Astrocyte (in vitro differentiated cells and primary cell): Measurements from ENCODE around the gene GYG2. TPM values are rescaled to one million over a fixed set of nuclear protein-coding genes. Genes with fewer than 3 reads are reported as not detected.

Source experiments
- DNase-seq: peaks from one replicate; pipeline ENCODE4 v3.0.0-alpha.2; 2010; ENCODE audit warnings: low read depth
- FAIRE-seq: peaks from 2 replicates; lab custom pipeline; 2011; peaks lifted over from hg19 to GRCh38; lab: Jason Lieb, UNC
- H2AFZ ChIP-seq: 2 replicates; pipeline ENCODE4 v1.6.0; 2012; ENCODE audit warnings: low read depth, low read length, inconsistent platforms
- H3K27ac ChIP-seq: 2 replicates; pipeline ENCODE4 v1.5.1; 2011; ENCODE audit warnings: low read depth, low read length, inconsistent platforms
- H3K27me3 ChIP-seq: 2 replicates; pipeline ENCODE4 v1.6.0; 2011; ENCODE audit warnings: low read length, inconsistent platforms; ENCODE audit not compliant: insufficient read depth
- H3K36me3 ChIP-seq: 2 replicates; pipeline ENCODE4 v1.5.1; 2011; ENCODE audit warnings: low read length, inconsistent platforms; ENCODE audit not compliant: insufficient read depth
- H3K4me1 ChIP-seq: 2 replicates; pipeline ENCODE4 v1.5.1; 2011; ENCODE audit warnings: low read length, inconsistent platforms; ENCODE audit not compliant: insufficient read depth
- H3K4me2 ChIP-seq: 2 replicates; pipeline ENCODE4 v1.6.0; 2012; ENCODE audit warnings: low read length, inconsistent platforms
- H3K4me3 ChIP-seq: 2 replicates; pipeline ENCODE4 v1.5.1; 2011; ENCODE audit warnings: low read depth, mild to moderate bottlenecking, low read length, inconsistent platforms; ENCODE audit not compliant: insufficient read depth
- H3K79me2 ChIP-seq: 2 replicates; pipeline ENCODE4 v1.6.0; 2012; ENCODE audit warnings: mild to moderate bottlenecking, low read length, inconsistent platforms; ENCODE audit not compliant: insufficient read depth
- H3K9ac ChIP-seq: 2 replicates; pipeline ENCODE4 v1.6.0; 2012; ENCODE audit warnings: mild to moderate bottlenecking, low read length, inconsistent platforms
- H3K9me3 ChIP-seq: 2 replicates; pipeline ENCODE4 v1.5.1; 2012; ENCODE audit warnings: low read depth, mild to moderate bottlenecking, low read length, inconsistent platforms; ENCODE audit not compliant: insufficient read depth
- H4K20me1 ChIP-seq: 2 replicates; pipeline ENCODE4 v1.6.0; 2012; ENCODE audit warnings: low read length, inconsistent platforms; ENCODE audit not compliant: insufficient read depth
- H3K27ac Mint-ChIP-seq: one replicate; pipeline ENCODE4 v1.8.0; 2021; ENCODE audit warnings: mild to moderate bottlenecking, mixed read lengths; ENCODE audit not compliant: unreplicated experiment
- H3K27me3 Mint-ChIP-seq: one replicate; pipeline ENCODE4 v1.8.0; 2021; ENCODE audit warnings: low read depth, mixed read lengths; ENCODE audit not compliant: unreplicated experiment
- H3K36me3 Mint-ChIP-seq: one replicate; pipeline ENCODE4 v1.8.0; 2021; ENCODE audit warnings: low read depth, mixed read lengths; ENCODE audit not compliant: unreplicated experiment
- H3K4me1 Mint-ChIP-seq: one replicate; pipeline ENCODE4 v1.8.0; 2021; ENCODE audit warnings: low read depth, mixed read lengths; ENCODE audit not compliant: unreplicated experiment
- H3K4me3 Mint-ChIP-seq: one replicate; pipeline ENCODE4 v1.8.0; 2021; ENCODE audit warnings: mild to moderate bottlenecking, moderate library complexity, mixed read lengths; ENCODE audit not compliant: unreplicated experiment
- H3K9me3 Mint-ChIP-seq: one replicate; pipeline ENCODE4 v1.8.0; 2021; ENCODE audit warnings: mild to moderate bottlenecking, mixed read lengths; ENCODE audit not compliant: unreplicated experiment
- EZH2 ChIP-seq: IDR thresholded peaks from 2 replicates; pipeline ENCODE4 v1.6.1; 2012; ENCODE audit warnings: mild to moderate bottlenecking, low read length, inconsistent platforms; ENCODE audit not compliant: insufficient read depth
- total RNA-seq: library from RNA; stranded (reverse); gene quantifications from 2 replicates; pipeline ENCODE4 v1.2.1, GENCODE V29; 2021
- TF ChIP-seq, protein P1 (sequence below): IDR thresholded peaks from 2 replicates; pipeline ENCODE4 v1.5.1; 2011; ENCODE audit warnings: low read depth, mild to moderate bottlenecking, inconsistent platforms, low read length, moderate library complexity; ENCODE audit not compliant: insufficient read depth

Gene GYG2
- total RNA-seq, 1 donor from 2014 or later = 15.5 TPM

DNA sequence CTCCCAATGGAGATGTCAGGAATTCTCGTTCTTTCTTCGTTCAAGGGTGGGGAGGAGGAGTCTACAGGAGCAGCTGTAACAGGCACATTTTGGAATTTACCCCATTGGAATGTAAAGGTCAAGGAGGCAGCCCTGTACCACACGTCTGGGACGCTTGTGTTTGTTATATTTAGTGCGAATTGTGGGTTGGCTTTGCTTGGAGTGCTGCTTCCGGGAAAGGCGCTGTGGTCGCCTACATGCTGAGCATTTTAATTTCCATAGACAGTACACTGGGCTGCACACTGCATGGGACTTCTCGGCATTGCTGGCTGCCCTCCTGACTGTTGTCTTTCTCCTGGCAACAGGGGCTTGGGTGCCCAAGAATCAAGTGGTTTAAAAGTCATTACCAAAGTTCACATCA lies 12.8 kb downstream of the GYG2 start:
- peaks cover 11% of the 10 kb centered on the region for H3K4me1 Mint-ChIP-seq
- TF ChIP-seq EZH2 = no peak
- TF ChIP-seq, protein P1, sequence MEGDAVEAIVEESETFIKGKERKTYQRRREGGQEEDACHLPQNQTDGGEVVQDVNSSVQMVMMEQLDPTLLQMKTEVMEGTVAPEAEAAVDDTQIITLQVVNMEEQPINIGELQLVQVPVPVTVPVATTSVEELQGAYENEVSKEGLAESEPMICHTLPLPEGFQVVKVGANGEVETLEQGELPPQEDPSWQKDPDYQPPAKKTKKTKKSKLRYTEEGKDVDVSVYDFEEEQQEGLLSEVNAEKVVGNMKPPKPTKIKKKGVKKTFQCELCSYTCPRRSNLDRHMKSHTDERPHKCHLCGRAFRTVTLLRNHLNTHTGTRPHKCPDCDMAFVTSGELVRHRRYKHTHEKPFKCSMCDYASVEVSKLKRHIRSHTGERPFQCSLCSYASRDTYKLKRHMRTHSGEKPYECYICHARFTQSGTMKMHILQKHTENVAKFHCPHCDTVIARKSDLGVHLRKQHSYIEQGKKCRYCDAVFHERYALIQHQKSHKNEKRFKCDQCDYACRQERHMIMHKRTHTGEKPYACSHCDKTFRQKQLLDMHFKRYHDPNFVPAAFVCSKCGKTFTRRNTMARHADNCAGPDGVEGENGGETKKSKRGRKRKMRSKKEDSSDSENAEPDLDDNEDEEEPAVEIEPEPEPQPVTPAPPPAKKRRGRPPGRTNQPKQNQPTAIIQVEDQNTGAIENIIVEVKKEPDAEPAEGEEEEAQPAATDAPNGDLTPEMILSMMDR = no peak
- H3K27me3 Mint-ChIP-seq = no peaks in the 10 kb centered on the region
- H3K36me3 Mint-ChIP-seq = peaks cover 4% of the 10 kb centered on the region
- peak; percentile 64 for DNase-seq
- Histone ChIP-seq H3K4me3 (no peak overlapping the region), H4K20me1 (no peaks in the 10 kb centered on the region), H3K9me3 (no peaks in the 10 kb centered on the region), H3K27ac (no peak overlapping the region), H3K4me1 (no peaks in the 10 kb centered on the region), H3K36me3 (no peaks in the 10 kb centered on the region), H3K79me2 (no peaks in the 10 kb centered on the region), H2AFZ (no peak overlapping the region), H3K9ac (no peak overlapping the region), H3K27me3 (no peaks in the 10 kb centered on the region), H3K4me2 (no peak overlapping the region)
- no peak overlapping the region for H3K4me3 Mint-ChIP-seq
- peak; percentile 47 for FAIRE-seq
- H3K27ac Mint-ChIP-seq = peak overlapping the region; percentile 47
- H3K9me3 Mint-ChIP-seq = no peaks in the 10 kb centered on the region

DNA sequence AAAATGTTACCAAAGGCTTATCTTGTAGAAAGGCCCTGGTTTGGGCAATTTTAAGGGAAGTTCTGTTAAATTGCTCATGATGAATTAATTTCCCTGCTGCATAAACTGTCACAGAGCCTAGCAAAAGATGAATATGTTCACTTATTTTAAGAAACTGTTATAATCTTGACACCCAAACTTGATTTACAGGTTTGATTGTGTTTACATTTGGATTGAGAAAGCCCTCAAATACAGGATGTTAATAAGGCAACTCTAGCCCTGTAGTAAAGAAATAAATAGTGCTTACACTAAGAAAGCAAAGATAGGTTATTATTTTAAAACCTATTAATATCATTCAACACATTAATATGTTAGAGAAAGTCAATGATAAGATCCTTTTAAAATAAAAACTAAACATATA lies 18.3 kb downstream of the GYG2 start:
- peak; percentile 76 for FAIRE-seq
- Mint-ChIP-seq H3K27ac (no peak overlapping the region), H3K36me3 (peaks cover 2% of the 10 kb centered on the region), H3K4me3 (no peak overlapping the region), H3K27me3 (no peaks in the 10 kb centered on the region), H3K4me1 (peaks cover 19% of the 10 kb centered on the region), H3K9me3 (no peaks in the 10 kb centered on the region)
- no peak overlapping the region for H3K9ac ChIP-seq
- TF ChIP-seq, protein P1 = no peak
- TF ChIP-seq EZH2 = no peak
- H2AFZ ChIP-seq = no peak overlapping the region
- H3K4me2 ChIP-seq = no peak overlapping the region
- no peaks in the 10 kb centered on the region for H4K20me1 ChIP-seq
- H3K79me2 ChIP-seq = no peaks in the 10 kb centered on the region
- H3K36me3 ChIP-seq = no peaks in the 10 kb centered on the region
- peaks cover 9% of the 10 kb centered on the region for H3K4me1 ChIP-seq
- no peaks in the 10 kb centered on the region for H3K27me3 ChIP-seq
- H3K4me3 ChIP-seq = no peak overlapping the region
- no peaks in the 10 kb centered on the region for H3K9me3 ChIP-seq
- no peak for DNase-seq
- no peak overlapping the region for H3K27ac ChIP-seq

DNA sequence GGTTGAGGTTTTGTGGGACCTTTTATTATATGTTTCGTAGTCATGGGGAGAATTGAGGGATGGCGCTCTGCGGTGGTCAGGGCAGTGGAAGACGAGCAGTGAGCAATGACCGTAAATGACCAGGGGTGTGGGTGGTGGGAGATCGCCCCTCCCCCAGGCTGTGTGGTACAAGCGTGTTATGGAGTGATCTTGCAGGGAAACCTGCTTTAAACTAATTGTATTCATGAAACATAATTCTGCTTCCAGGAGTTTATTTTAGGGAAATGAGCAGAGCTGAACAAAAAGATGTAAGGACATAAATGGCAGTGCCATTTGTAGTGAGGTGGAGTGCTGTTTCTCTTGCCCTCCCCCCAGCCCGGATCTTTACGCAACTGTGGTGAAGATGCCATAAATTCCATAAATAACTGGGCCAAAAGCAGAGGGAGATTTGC lies 20.2 kb downstream of the GYG2 start:
- Histone ChIP-seq H3K4me3 (no peak overlapping the region), H2AFZ (peak overlapping the region; percentile 1), H4K20me1 (no peaks in the 10 kb centered on the region), H3K4me2 (peak overlapping the region; percentile 76), H3K4me1 (peaks cover 9% of the 10 kb centered on the region), H3K27me3 (no peaks in the 10 kb centered on the region), H3K9ac (peak overlapping the region; percentile 37), H3K27ac (peak overlapping the region; percentile 71), H3K9me3 (no peaks in the 10 kb centered on the region), H3K79me2 (no peaks in the 10 kb centered on the region), H3K36me3 (no peaks in the 10 kb centered on the region)
- Mint-ChIP-seq H3K4me1 (peaks cover 19% of the 10 kb centered on the region), H3K4me3 (peak overlapping the region; percentile 17), H3K36me3 (no peaks in the 10 kb centered on the region), H3K27ac (peak overlapping the region; percentile 70), H3K27me3 (no peaks in the 10 kb centered on the region), H3K9me3 (no peaks in the 10 kb centered on the region)
- FAIRE-seq = peak; percentile 99
- TF ChIP-seq, protein P1 = no peak
- no peak for TF ChIP-seq EZH2
- peak; percentile 73 for DNase-seq
